ENCODE data around the gene PARD3. TPM values are rescaled to one million over a fixed set of nuclear protein-coding genes. Genes with fewer than 3 reads are reported as not detected.

The PARD3 gene
- total RNA-seq, 1 experiment from 2014 or later = 46.3 TPM

GRCh38 chr10:34465678-34466077, 349.4 kb downstream of the PARD3 start:
- no peak overlapping the region for H2AFZ ChIP-seq (ENCODE audit: low read depth, low read length, poor library complexity, severe bottlenecking)
- no peak for DNase-seq (ENCODE audit: low read depth, low spot score)
- H3K27ac ChIP-seq (ENCODE audit: low read depth, low read length) = no peak overlapping the region
- CTCF ChIA-PET = no interaction called here
- H3K9me3 ChIP-seq (ENCODE audit: control insufficient read depth in 1 of 2, insufficient read depth in 1 of 2, low read depth in 1 of 2, low read length in 2 of 2) = no peaks in the 10 kb centered on the region
- intact Hi-C loops (cut with micrococcal nuclease) = no loop called here
- RAD21 ChIA-PET (ENCODE audit: low non-redundant PET in 1 of 2, low total read pairs in 2 of 2, uncharacterized antibody in 2 of 2, unreplicated experiment in 2 of 2) = no interaction called here
- H3K4me2 ChIP-seq (ENCODE audit: low read length) = no peak overlapping the region
- no peak for ATAC-seq
- BruUV-seq (replicated peaks) = no TSS peak
- H3K9me2 ChIP-seq (ENCODE audit: insufficient read depth) = no peaks in the 10 kb centered on the region
- no peak overlapping the region for H3K4me3 ChIP-seq (replicated peaks in 1 of 2; ENCODE audit: low read depth in 1 of 2, low read length in 2 of 2)
- no peaks in the 10 kb centered on the region for H3K27me3 ChIP-seq (ENCODE audit: insufficient read depth, low read length)
- POLR2A ChIA-PET = no interaction called here
- no peaks in the 10 kb centered on the region for H3K36me3 ChIP-seq (ENCODE audit: control insufficient read depth in 1 of 2, insufficient read depth in 2 of 2, low read length in 2 of 2)
- no peak overlapping the region for H3K9ac ChIP-seq (ENCODE audit: low read length)
- H3K79me2 ChIP-seq (ENCODE audit: insufficient read depth, low read length) = no peaks in the 10 kb centered on the region
- TF ChIP-seq SIN3A (IDR thresholded peaks at IDR 0.05; ENCODE audit: low read depth) (no peak), CBX3 (IDR thresholded peaks at IDR 0.05; ENCODE audit: low read depth) (no peak), POLR2A (IDR thresholded peaks at IDR 0.05; ENCODE audit: borderline replicate concordance, extremely low read depth, insufficient read depth, insufficient read length) (no peak), POLR2AphosphoS5 (IDR thresholded peaks at IDR 0.05; ENCODE audit: low read depth, low read length) (no peak), FOSL1 (IDR thresholded peaks at IDR 0.05; ENCODE audit: low read depth) (no peak), ATF3 (IDR thresholded peaks at IDR 0.05) (no peak), EZH2phosphoT487 (IDR thresholded peaks at IDR 0.05; ENCODE audit: borderline replicate concordance) (no peak), ZFX (IDR thresholded peaks at IDR 0.05) (no peak), JUND (IDR thresholded peaks at IDR 0.05) (no peak), ELF1 (IDR thresholded peaks at IDR 0.05; ENCODE audit: borderline replicate concordance, low read depth) (no peak), ZNF274 (IDR thresholded peaks at IDR 0.05; ENCODE audit: low read depth, low read length) (no peak), SRF (IDR thresholded peaks at IDR 0.05; ENCODE audit: low read depth) (no peak), ZBTB33 (IDR thresholded peaks at IDR 0.05; ENCODE audit: extremely low read depth, insufficient replicate concordance, low read length) (no peak), REST (IDR thresholded peaks at IDR 0.05; ENCODE audit: low read depth) (no peak), SP1 (IDR thresholded peaks at IDR 0.05; ENCODE audit: low read depth) (no peak), YY1 (IDR thresholded peaks at IDR 0.05; ENCODE audit: extremely low read depth, insufficient replicate concordance, low read depth, low read length) (no peak)
- no peaks in the 10 kb centered on the region for H3K4me1 ChIP-seq (ENCODE audit: control insufficient read depth in 1 of 2, insufficient read depth in 2 of 2, low read length in 2 of 2)
- H4K20me1 ChIP-seq (ENCODE audit: insufficient read depth) = no peaks in the 10 kb centered on the region

Data from HCT116 (cell line).